WERI-Rb-1 (cell line): ENCODE measurements around the gene NUTF2.

Source experiments
- DNase-seq: peaks from one replicate; pipeline ENCODE4 v3.0.0-alpha.2; 2020
- H3K27ac ChIP-seq: fragments of 250-450 bp; sonication (Bioruptor Pico); 2 replicates; pipeline ENCODE4 v1.5.1; 2020; ENCODE audit warnings: mild to moderate bottlenecking, moderate library complexity
- H3K27me3 ChIP-seq: fragments of 250-450 bp; sonication (Bioruptor Pico); 2 replicates; pipeline ENCODE4 v1.5.1; 2021; ENCODE audit warnings: mild to moderate bottlenecking, low read depth, moderate library complexity; ENCODE audit not compliant: insufficient read depth, severe bottlenecking
- H3K36me3 ChIP-seq: fragments of 250-450 bp; sonication (Bioruptor Pico); 2 replicates; pipeline ENCODE4 v1.5.1; 2020; ENCODE audit warnings: mild to moderate bottlenecking, moderate library complexity
- H3K4me3 ChIP-seq: 2 replicates; pipeline ENCODE4 v1.5.1; 2011; ENCODE audit warnings: low read depth, mild to moderate bottlenecking, control low read depth, low read length
- H3K9me3 ChIP-seq: fragments of 250-450 bp; sonication (Bioruptor Pico); 2 replicates; pipeline ENCODE4 v1.5.1; 2021; ENCODE audit warnings: mild to moderate bottlenecking, moderate library complexity; ENCODE audit not compliant: severe bottlenecking
- TF ChIP-seq, protein P1 (sequence below): IDR thresholded peaks from 2 replicates; pipeline ENCODE4 v1.5.1; 2011; ENCODE audit warnings: low read depth, mild to moderate bottlenecking, control low read depth, inconsistent platforms, low read length

The NUTF2 gene

DNA sequence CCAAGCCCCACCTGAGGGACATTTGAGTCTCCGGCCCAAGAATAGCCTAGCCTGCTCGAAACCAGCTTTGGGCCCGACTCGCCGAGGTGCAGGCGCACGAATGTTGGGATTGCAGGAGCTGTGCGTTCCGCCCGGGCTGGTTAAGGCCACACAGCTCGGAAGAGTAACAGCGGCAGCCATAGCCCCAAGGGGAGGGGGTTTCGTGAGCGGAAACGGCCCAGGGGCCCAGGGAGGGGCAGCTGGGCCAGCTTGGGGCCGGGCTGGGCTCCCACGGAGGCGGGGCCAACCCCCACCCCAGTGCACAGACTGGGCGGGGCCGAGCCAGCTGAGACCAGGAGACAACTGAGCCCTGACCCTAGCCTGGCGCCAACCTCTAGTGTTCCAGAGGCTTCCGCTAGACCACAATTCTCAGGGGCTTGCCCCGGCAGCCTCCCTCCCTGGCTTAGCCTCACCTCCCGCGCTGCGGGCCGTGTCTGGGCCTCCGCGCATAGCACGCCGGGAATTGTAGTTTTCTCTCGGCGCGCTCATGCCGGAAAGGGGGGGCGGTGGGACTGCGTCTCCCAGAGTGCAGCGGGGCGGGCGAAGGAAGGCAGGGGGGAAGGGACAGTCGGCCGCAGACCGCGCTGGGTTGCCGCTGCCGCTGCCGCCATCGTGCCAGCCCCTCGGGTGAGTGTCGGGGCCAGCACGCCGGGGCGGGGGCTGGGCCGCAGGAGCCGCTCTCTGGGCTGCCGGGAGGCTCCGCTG is at the start of gene NUTF2:
Gene NUTF2 (plus strand): TSS at position 614 of the 744 bp plus-strand sequence. CDS start 18,198 bp downstream, outside the sequence.
- Histone ChIP-seq H3K4me3 (peak within 1 kb of the TSS; percentile 90), H3K36me3 (peaks cover 53% of the 10 kb centered on the region), H3K27me3 (no peaks in the 10 kb centered on the region), H3K27ac (peak within 1 kb of the TSS; percentile 89), H3K9me3 (no peaks in the 10 kb centered on the region)
- peak; percentile 98 for DNase-seq
- TF ChIP-seq, protein P1, sequence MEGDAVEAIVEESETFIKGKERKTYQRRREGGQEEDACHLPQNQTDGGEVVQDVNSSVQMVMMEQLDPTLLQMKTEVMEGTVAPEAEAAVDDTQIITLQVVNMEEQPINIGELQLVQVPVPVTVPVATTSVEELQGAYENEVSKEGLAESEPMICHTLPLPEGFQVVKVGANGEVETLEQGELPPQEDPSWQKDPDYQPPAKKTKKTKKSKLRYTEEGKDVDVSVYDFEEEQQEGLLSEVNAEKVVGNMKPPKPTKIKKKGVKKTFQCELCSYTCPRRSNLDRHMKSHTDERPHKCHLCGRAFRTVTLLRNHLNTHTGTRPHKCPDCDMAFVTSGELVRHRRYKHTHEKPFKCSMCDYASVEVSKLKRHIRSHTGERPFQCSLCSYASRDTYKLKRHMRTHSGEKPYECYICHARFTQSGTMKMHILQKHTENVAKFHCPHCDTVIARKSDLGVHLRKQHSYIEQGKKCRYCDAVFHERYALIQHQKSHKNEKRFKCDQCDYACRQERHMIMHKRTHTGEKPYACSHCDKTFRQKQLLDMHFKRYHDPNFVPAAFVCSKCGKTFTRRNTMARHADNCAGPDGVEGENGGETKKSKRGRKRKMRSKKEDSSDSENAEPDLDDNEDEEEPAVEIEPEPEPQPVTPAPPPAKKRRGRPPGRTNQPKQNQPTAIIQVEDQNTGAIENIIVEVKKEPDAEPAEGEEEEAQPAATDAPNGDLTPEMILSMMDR = no peak

DNA sequence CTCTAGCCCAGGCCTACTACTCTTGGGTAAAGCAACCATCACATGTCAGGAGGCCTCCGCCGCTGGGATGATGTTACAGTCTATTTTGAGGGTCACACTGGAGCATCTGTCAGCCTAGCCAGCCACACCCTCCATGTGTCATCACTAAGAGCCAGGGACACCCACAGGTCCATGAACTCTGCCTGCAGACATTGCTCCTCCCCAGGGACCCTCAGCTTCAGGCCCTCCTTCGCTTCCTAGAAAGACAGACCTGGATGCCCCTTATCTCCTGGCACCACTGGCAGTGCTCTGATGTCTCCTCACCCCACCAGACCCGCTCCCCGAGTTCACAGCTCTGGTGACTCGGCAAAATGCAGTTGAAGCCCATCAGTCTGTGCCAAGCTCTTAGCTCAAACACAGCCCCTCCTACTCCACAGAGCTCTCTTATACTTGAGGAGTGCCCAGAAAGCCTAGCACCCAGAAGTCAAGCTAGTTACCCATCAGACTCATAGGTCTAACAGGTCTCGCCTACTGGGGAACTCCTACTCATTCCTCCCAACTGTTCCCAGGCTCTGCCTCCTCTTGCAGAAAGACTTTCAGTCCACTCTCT is 46.3 kb upstream of the NUTF2 start:
- H3K36me3 ChIP-seq = peaks cover 64% of the 10 kb centered on the region
- TF ChIP-seq, protein P1 = no peak
- H3K4me3 ChIP-seq = no peak overlapping the region
- H3K27ac ChIP-seq = no peak overlapping the region
- DNase-seq = no peak
- H3K9me3 ChIP-seq = no peaks in the 10 kb centered on the region
- no peaks in the 10 kb centered on the region for H3K27me3 ChIP-seq

DNA sequence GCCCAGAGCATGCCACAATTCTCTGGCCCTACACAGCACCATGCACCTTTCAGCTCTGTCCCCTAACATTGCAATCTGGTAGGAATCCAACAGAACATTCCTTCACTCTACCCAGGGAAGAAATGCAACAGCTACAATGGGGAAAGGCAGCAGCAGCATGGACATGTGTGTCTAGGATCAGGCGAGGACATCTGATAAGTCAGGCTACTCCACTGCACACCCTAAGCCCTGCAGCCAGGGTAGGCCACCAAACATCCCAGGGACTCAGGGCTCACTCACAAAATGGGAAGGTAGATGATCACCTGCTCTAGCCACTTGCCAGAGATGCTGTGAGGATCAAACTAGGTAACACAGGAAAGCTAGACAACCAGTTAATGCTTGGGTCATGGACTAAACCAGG is 45.5 kb upstream of the NUTF2 start:
- Histone ChIP-seq H3K36me3 (peaks cover 64% of the 10 kb centered on the region), H3K4me3 (no peak overlapping the region), H3K27me3 (no peaks in the 10 kb centered on the region), H3K27ac (no peak overlapping the region), H3K9me3 (no peaks in the 10 kb centered on the region)
- TF ChIP-seq, protein P1 = no peak
- DNase-seq = no peak

DNA sequence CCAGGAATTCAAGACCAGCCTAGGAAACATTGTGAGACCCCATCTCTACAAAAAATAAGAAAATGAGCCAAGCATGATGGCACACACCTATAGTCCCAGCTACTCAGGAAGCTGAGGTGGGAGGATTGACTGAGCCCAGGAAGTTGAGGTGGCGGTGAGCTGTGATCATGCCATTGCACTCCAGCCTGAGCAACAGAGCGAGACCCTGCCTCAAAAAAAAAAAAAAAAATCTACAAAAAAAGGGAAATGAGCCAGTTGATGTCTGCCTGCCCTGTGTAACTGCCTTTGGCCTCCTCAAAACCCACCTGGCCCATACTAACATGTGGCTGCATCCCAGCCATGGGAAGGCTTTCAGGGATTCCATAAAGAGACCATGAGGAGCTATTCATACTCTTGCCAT is 44.9 kb upstream of the NUTF2 start:
- no peaks in the 10 kb centered on the region for H3K27me3 ChIP-seq
- TF ChIP-seq, protein P1 = no peak

DNA sequence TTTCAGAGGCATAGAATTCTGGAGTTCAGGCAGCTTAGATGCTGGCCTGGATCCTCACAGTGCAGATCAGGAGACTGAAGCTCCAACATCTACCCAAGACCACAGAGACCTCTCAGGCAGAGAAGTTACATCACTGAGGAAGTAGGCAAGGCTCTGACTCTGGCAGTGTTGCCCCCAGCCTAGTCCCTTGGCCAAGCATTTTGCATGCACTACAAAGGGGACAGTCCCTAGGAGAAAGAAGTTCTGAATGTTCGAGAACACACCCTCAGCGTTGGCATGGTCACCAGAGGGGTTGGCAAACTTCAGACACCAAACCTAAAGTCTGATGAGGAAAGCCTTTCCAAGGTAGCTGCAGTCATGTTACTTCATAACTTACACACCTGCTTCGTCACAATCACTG is 42.8 kb upstream of the NUTF2 start:
- H3K27ac ChIP-seq = no peak overlapping the region
- no peaks in the 10 kb centered on the region for H3K9me3 ChIP-seq
- peaks cover 51% of the 10 kb centered on the region for H3K36me3 ChIP-seq
- no peak overlapping the region for H3K4me3 ChIP-seq
- no peaks in the 10 kb centered on the region for H3K27me3 ChIP-seq
- no peak for DNase-seq
- TF ChIP-seq, protein P1 = no peak

More for the DNA sequence above, 44.9 kb upstream of the NUTF2 start:
- Histone ChIP-seq H3K36me3 (peaks cover 62% of the 10 kb centered on the region), H3K4me3 (no peak overlapping the region), H3K27ac (no peak overlapping the region), H3K9me3 (no peaks in the 10 kb centered on the region)
- no peak for DNase-seq
